GM19193 (cell line): ENCODE data around the gene KLB.
A peak's percentile ranks its signal among the peaks of the same experiment; 100 is the strongest.

Experiments used
- POLR2A ChIP-seq: IDR thresholded peaks from 4 replicates; pipeline ENCODE4 v1.6.1; 2011; ENCODE audit not compliant: insufficient read depth, insufficient read length; ENCODE audit errors: extremely low read depth

KLB gene

DNA sequence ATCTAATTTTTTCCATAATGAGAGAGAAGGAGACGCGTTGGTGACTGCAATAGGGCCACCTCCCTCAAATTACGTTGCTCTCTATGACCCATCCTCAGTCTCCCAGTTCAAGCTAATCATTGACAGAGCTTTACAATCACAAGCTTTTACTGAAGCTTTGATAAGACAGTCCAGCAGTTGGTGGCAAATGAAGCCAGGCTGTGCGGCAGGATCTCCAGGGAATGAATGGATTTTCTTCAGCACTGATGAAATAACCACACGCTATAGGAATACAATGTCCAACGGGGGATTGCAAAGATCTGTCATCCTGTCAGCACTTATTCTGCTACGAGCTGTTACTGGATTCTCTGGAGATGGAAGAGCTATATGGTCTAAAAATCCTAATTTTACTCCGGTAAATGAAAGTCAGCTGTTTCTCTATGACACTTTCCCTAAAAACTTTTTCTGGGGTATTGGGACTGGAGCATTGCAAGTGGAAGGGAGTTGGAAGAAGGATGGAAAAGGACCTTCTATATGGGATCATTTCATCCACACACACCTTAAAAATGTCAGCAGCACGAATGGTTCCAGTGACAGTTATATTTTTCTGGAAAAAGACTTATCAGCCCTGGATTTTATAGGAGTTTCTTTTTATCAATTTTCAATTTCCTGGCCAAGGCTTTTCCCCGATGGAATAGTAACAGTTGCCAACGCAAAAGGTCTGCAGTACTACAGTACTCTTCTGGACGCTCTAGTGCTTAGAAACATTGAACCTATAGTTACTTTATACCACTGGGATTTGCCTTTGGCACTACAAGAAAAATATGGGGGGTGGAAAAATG is at the start of gene KLB:
KLB (plus strand) TSS at position 168 of the 821 bp plus-strand sequence; CDS start at position 188, 20 bp downstream.
- TF ChIP-seq POLR2A: no peak

DNA sequence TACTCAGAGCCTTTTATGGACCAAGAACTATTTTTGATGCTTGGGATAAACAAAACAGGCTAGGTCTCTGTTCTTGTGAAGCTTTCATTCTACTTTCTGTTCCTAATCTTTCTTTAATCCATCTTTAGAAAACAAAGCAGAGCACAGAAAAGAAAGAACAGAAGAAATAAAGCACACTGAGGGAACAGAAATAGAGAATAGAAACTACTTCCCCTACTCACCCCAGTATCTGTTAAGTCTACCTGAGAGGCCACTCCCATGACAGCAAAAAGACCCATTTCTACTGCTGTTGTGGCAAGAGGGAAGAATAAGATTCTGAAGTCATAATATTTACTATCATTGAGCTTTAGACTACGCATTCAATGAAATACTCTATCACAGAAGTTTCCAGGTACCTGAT is 49.7 kb upstream of the KLB start:
- no peak for TF ChIP-seq POLR2A

GRCh38 chr4:39362827-39363226 is 43.9 kb upstream of the KLB start:
- no peak for TF ChIP-seq POLR2A

- TF ChIP-seq POLR2A: no peak
Observed at GRCh38 chr4:39363773-39364393, 42.8 kb upstream of the KLB start.

- TF ChIP-seq POLR2A: no peak
Observed at GRCh38 chr4:39365360-39365759, 41.4 kb upstream of the KLB start.

- TF ChIP-seq POLR2A: peak; percentile 75
Observed at GRCh38 chr4:39365830-39366771, 40.6 kb upstream of the KLB start, which contains the start of gene RFC1. Gene RFC1 (minus strand): TSS chr4:39366362. CDS start chr4:39366241, 121 bp downstream.

- TF ChIP-seq POLR2A: no peak
Observed at GRCh38 chr4:39367166-39367565, 39.6 kb upstream of the KLB start.

DNA sequence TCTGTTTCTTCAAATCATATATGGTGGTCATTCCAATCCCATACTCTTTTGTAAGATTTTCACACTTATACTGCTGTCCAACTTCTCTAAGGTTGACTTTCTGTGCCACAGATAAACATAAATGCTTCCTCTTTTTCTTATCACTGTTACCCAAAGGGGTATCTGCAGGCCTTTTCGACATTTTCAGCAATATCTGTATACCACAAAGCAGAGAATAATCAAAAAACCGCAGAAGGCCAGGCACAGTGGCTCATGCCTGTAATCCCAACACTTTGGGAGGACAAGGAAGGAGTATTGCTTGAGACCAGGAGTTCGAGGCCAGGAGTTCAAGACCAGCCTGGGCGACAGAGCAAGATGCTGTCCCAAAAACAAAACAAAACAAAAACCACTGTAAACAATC is 37.4 kb upstream of the KLB start:
- TF ChIP-seq POLR2A: no peak

- no peak for TF ChIP-seq POLR2A
Observed at GRCh38 chr4:39375478-39375877, 31.3 kb upstream of the KLB start.

GRCh38 chr4:39383690-39384089 is 23.0 kb upstream of the KLB start:
- no peak for TF ChIP-seq POLR2A

- no peak for TF ChIP-seq POLR2A
Observed at GRCh38 chr4:39384563-39384962, 22.2 kb upstream of the KLB start.

GRCh38 chr4:39390603-39391002 is 16.1 kb upstream of the KLB start:
- TF ChIP-seq POLR2A: no peak

- no peak for TF ChIP-seq POLR2A
Observed at GRCh38 chr4:39394706-39395105, 12.0 kb upstream of the KLB start.

DNA sequence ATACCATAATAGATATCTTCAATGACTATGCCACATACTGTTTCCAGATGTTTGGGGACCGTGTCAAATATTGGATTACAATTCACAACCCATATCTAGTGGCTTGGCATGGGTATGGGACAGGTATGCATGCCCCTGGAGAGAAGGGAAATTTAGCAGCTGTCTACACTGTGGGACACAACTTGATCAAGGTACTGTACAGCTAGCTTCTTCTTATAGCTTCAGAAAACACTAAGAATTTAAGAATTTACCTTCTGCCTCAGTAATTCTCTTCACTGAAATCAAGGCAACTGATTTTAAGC is 805 bp downstream of the KLB start:
- TF ChIP-seq POLR2A: no peak

DNA sequence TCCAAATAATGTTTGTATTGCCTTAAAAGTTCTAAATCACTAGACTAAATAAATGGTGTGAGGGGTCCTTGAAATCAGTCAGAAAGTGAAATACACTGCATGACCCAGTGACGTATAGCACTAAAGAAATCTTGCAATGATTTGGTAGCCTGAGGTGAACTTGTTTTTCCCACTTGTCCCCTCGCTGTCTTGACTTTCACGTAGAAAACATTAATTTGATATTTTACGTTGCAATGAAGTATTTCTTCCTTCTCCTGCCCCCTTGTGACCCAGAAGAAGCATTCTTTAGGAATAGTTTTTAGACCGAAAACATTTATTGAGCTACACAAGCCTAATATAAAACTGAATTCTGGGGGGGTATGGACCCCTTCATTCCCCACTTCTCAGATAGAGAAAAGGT is 3.7 kb downstream of the KLB start:
- no peak for TF ChIP-seq POLR2A
